ENCODE data around the gene RPAIN.

RPAIN gene

DNA sequence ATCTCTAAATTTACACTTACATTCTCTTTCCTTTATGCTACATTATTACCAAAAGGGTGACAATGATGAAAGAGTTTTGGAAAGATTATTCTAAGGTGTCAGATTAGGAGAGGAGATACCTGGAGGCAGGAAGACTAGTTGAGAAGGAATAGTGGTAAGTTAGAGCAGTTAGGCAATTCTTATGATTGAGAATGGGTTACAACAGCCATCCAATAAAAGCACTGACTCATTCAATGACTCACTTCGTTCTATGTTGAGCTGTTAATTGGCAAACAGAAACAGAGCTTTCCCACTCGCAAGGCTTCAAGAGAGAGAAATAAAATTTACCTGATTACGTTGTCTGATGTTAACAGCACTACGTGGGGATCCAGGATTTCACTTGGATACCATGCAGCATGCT is 6.3 kb upstream of the RPAIN start:
- TF ChIP-seq, protein P1, sequence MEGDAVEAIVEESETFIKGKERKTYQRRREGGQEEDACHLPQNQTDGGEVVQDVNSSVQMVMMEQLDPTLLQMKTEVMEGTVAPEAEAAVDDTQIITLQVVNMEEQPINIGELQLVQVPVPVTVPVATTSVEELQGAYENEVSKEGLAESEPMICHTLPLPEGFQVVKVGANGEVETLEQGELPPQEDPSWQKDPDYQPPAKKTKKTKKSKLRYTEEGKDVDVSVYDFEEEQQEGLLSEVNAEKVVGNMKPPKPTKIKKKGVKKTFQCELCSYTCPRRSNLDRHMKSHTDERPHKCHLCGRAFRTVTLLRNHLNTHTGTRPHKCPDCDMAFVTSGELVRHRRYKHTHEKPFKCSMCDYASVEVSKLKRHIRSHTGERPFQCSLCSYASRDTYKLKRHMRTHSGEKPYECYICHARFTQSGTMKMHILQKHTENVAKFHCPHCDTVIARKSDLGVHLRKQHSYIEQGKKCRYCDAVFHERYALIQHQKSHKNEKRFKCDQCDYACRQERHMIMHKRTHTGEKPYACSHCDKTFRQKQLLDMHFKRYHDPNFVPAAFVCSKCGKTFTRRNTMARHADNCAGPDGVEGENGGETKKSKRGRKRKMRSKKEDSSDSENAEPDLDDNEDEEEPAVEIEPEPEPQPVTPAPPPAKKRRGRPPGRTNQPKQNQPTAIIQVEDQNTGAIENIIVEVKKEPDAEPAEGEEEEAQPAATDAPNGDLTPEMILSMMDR (IDR thresholded peaks at IDR 0.05; ENCODE audit: borderline replicate concordance, insufficient read depth, low read depth, low read length): no peak
- no peak overlapping the region for H3K4me3 ChIP-seq (ENCODE audit: low read depth, low read length)

DNA sequence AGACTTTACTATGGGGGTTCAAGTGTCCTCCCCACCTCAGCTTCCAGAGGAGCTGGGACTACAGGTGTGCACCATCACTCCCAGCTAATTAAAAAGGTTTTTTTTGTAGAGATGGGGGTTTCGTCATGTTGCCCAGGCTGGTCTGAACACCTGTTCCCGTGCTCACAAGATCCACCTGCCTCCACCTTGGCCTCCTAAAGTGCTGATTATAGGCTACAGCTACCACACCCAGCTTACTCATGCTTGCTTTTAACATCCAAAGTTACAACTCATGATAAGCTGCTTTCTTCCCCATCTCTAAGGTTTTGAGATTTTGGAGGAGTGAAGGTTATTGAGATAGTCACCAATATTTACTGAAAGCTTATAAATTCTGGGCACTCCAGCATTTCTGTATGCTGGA is 3.1 kb upstream of the RPAIN start:
- no peak overlapping the region for H3K4me3 ChIP-seq (ENCODE audit: low read depth, low read length)

GRCh38 chr17:5418858-5419355 is 1.1 kb upstream of the RPAIN start:
- TF ChIP-seq, protein P1 (IDR thresholded peaks at IDR 0.05; ENCODE audit: borderline replicate concordance, insufficient read depth, low read depth, low read length): no peak

More for the DNA sequence above, 3.1 kb upstream of the RPAIN start:
- TF ChIP-seq, protein P1 (IDR thresholded peaks at IDR 0.05; ENCODE audit: borderline replicate concordance, insufficient read depth, low read depth, low read length): no peak

DNA sequence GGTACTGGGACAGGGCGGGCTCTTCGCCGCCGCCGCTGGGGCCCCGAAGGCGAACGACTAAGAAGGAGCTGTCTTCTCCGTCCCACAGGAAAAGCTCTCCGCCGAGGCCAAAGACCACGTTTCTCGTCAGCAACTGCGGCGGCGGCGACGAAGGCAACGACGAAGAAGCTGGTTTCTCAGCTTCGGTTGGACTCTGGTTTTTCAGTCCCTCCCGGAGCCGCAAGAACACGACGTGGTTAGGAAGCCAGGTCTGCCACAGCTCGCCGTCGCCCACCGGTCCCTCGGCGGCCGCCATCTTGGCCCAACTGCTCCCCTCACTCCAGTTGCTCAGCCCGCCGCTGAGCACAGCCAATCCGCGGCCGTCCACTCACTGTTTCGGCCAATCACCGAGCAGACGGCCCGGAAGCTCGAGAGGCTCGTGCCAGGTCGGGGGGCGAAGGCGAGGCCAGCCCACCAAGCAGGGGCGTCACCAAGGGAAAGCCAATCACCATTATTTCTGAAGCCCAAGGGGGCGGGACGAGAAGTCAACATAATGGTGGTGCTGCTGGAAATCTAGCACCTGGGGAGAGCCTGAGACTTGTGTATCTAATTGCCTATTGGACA is 525 bp upstream of the RPAIN start, which contains the start of gene NUP88:
NUP88 (minus strand) TSS at position 307 of the 603 bp plus-strand sequence; CDS start at position 295, 12 bp downstream.
- TF ChIP-seq, protein P1 (IDR thresholded peaks at IDR 0.05; ENCODE audit: borderline replicate concordance, insufficient read depth, low read depth, low read length): no peak
- H3K4me3 ChIP-seq (ENCODE audit: low read depth, low read length): peak within 1 kb of the TSS; percentile 85

More at GRCh38 chr17:5418858-5419355, 1.1 kb upstream of the RPAIN start:
- H3K4me3 ChIP-seq (ENCODE audit: low read depth, low read length): peak overlapping the region; percentile 85

DNA sequence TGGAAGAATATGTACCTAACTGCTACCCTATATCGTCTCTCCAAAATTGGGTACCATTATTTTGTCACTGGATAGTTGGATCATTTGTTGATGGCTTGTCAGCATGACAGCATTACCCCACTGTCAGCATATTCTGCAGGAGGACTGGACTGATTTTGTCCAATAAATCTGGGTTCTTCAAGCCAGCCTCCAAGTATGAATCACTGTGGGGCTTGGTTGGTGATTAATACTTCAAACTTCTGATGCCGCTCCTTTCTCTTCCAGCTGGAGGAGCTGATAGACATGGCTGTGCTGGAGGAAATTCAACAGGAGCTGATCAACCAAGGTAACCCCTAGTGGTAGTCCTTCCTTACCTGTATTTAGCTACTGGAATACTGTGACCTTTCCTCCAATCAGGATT is 2.5 kb downstream of the RPAIN start:
- TF ChIP-seq, protein P1 (IDR thresholded peaks at IDR 0.05; ENCODE audit: borderline replicate concordance, insufficient read depth, low read depth, low read length): no peak
- H3K4me3 ChIP-seq (ENCODE audit: low read depth, low read length): no peak overlapping the region

GRCh38 chr17:5424909-5425308 is 4.9 kb downstream of the RPAIN start:
- H3K4me3 ChIP-seq (ENCODE audit: low read depth, low read length): no peak overlapping the region
- TF ChIP-seq, protein P1 (IDR thresholded peaks at IDR 0.05; ENCODE audit: borderline replicate concordance, insufficient read depth, low read depth, low read length): no peak

- TF ChIP-seq, protein P1 (IDR thresholded peaks at IDR 0.05; ENCODE audit: borderline replicate concordance, insufficient read depth, low read depth, low read length): no peak
- H3K4me3 ChIP-seq (ENCODE audit: low read depth, low read length): no peak overlapping the region
Observed at GRCh38 chr17:5425826-5426225, 5.8 kb downstream of the RPAIN start.
